Measurements from ENCODE around the gene MSL2. TPM values are rescaled to one million over a fixed set of nuclear protein-coding genes. Genes with fewer than 3 reads are reported as not detected.

Gene MSL2
- polyA plus RNA-seq, 1 of the 3 experiments (the other 2 are of a cell fraction), result 2.4 TPM

DNA sequence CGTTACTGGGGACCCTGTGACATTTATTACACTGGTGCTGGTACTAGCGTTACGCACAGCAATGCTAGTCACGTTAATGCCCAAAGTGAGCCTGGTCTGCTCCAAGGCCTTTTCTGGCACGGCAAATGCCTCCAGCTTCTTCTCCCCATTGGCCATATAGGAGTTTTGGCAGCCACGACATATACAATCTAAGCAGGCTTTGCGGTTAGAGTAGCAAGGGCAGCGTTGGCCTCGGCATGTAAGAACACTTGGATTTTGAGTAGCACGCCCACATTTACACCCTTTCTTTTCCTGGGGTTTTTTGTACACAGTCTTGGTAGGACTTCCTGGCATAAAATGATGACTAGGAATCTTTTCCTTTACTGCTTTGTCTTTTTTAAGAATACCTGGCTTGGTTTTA is 44.9 kb downstream of the MSL2 start (continued):
- no peak for TF ChIP-seq MEF2A (IDR thresholded peaks at IDR 0.05; ENCODE audit: borderline replicate concordance, low read depth)
- no peak for TF ChIP-seq RFX5 (IDR thresholded peaks at IDR 0.05; ENCODE audit: low read length)
- TF ChIP-seq, protein P1, sequence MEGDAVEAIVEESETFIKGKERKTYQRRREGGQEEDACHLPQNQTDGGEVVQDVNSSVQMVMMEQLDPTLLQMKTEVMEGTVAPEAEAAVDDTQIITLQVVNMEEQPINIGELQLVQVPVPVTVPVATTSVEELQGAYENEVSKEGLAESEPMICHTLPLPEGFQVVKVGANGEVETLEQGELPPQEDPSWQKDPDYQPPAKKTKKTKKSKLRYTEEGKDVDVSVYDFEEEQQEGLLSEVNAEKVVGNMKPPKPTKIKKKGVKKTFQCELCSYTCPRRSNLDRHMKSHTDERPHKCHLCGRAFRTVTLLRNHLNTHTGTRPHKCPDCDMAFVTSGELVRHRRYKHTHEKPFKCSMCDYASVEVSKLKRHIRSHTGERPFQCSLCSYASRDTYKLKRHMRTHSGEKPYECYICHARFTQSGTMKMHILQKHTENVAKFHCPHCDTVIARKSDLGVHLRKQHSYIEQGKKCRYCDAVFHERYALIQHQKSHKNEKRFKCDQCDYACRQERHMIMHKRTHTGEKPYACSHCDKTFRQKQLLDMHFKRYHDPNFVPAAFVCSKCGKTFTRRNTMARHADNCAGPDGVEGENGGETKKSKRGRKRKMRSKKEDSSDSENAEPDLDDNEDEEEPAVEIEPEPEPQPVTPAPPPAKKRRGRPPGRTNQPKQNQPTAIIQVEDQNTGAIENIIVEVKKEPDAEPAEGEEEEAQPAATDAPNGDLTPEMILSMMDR (IDR thresholded peaks at IDR 0.05), result no peak
- no peak for TF ChIP-seq GATA2 (CRISPR knock-in tag; IDR thresholded peaks at IDR 0.05)
- no peak for TF ChIP-seq FOSL2 (IDR thresholded peaks at IDR 0.05; ENCODE audit: borderline replicate concordance, low read depth)
- TF ChIP-seq, protein P2, sequence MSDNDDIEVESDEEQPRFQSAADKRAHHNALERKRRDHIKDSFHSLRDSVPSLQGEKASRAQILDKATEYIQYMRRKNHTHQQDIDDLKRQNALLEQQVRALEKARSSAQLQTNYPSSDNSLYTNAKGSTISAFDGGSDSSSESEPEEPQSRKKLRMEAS (IDR thresholded peaks at IDR 0.05; ENCODE audit: low read depth), result no peak

DNA sequence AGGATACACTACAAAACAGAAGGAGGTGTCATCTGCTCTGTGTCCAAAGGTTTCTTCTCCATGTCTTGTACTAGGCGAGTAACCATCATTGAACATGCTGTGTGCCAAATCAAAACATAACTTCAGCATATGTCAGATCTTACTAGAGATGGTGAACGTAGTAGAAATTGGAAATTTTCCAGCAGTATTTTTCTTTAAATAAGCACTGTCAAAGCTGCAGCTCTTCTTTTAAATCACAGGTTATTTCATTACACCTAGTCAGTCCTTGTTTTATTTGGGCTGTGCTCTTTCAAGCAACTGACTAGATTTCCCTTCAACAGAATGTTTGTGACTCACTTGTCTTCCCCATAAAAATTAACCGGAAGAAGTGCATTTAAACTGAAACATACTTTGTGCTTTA is 46.5 kb downstream of the MSL2 start:
- H3K9me2 ChIP-seq, result no peaks in the 10 kb centered on the region
- H3F3A ChIP-seq (replicated peaks; ENCODE audit: insufficient read depth), result peaks cover 7% of the 10 kb centered on the region
- no peaks in the 10 kb centered on the region for H3K27me3 ChIP-seq (ENCODE audit: insufficient read depth)
- peaks cover 98% of the 10 kb centered on the region for H3K79me2 ChIP-seq (ENCODE audit: insufficient read depth)
- no peak overlapping the region for H3K4me2 ChIP-seq
- H3K4me1 ChIP-seq (ENCODE audit: control insufficient read depth in 1 of 2, insufficient read depth in 2 of 2, low read depth in 1 of 2, low read length in 1 of 2), result peaks cover 0 to 21% of the 10 kb centered on the region in 2 experiments; a peak in 3 of 4 replicates
- H3K27ac ChIP-seq (ENCODE audit: low read depth in 2 of 2, low read length in 1 of 2), result peak overlapping the region in 1 of 2 experiments; percentile 42; a peak in 2 of 4 replicates
- no peak overlapping the region for H2AFZ ChIP-seq (ENCODE audit: low read depth)
- H3K4me3 ChIP-seq (ENCODE audit: low read depth in 2 of 2, low read length in 1 of 2), result no peak overlapping the region
- DNase-seq, result no peak
- no peaks in the 10 kb centered on the region for H3K9me3 ChIP-seq
- H3K36me3 ChIP-seq (replicated peaks in 1 of 2; ENCODE audit: control insufficient read depth in 1 of 2, insufficient read depth in 2 of 2, low read length in 1 of 2), result peaks cover 51 to 58% of the 10 kb centered on the region in 2 experiments
- no peak overlapping the region for H3K9ac ChIP-seq
- H4K20me1 ChIP-seq (ENCODE audit: insufficient read depth), result peaks cover 64% of the 10 kb centered on the region
- 46% methylated on average over 3 of the region's 3 CpGs for WGBS (ENCODE audit: low lambda C conversion rate)
- ChIA-PET CTCF (no interaction called here), POLR2A (interaction anchor here (0.8 kb wide), 1 partner anchor 61 kb away, joined by 3 read pairs; no protein-coding TSS in a partner anchor)
- no peak for TF ChIP-seq POLR2AphosphoS5 (IDR thresholded peaks at IDR 0.05; ENCODE audit: low read depth, low read length)
- TF ChIP-seq, protein P3, sequence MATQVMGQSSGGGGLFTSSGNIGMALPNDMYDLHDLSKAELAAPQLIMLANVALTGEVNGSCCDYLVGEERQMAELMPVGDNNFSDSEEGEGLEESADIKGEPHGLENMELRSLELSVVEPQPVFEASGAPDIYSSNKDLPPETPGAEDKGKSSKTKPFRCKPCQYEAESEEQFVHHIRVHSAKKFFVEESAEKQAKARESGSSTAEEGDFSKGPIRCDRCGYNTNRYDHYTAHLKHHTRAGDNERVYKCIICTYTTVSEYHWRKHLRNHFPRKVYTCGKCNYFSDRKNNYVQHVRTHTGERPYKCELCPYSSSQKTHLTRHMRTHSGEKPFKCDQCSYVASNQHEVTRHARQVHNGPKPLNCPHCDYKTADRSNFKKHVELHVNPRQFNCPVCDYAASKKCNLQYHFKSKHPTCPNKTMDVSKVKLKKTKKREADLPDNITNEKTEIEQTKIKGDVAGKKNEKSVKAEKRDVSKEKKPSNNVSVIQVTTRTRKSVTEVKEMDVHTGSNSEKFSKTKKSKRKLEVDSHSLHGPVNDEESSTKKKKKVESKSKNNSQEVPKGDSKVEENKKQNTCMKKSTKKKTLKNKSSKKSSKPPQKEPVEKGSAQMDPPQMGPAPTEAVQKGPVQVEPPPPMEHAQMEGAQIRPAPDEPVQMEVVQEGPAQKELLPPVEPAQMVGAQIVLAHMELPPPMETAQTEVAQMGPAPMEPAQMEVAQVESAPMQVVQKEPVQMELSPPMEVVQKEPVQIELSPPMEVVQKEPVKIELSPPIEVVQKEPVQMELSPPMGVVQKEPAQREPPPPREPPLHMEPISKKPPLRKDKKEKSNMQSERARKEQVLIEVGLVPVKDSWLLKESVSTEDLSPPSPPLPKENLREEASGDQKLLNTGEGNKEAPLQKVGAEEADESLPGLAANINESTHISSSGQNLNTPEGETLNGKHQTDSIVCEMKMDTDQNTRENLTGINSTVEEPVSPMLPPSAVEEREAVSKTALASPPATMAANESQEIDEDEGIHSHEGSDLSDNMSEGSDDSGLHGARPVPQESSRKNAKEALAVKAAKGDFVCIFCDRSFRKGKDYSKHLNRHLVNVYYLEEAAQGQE (IDR thresholded peaks at IDR 0.05; ENCODE audit: low read depth, low read length), result no peak
- TF ChIP-seq, protein P4, sequence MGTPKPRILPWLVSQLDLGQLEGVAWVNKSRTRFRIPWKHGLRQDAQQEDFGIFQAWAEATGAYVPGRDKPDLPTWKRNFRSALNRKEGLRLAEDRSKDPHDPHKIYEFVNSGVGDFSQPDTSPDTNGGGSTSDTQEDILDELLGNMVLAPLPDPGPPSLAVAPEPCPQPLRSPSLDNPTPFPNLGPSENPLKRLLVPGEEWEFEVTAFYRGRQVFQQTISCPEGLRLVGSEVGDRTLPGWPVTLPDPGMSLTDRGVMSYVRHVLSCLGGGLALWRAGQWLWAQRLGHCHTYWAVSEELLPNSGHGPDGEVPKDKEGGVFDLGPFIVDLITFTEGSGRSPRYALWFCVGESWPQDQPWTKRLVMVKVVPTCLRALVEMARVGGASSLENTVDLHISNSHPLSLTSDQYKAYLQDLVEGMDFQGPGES (IDR thresholded peaks at IDR 0.05; ENCODE audit: low read depth, low read length), result no peak
- no peak for TF ChIP-seq CHD2 (IDR thresholded peaks at IDR 0.05; ENCODE audit: low read length, partially characterized antibody)
- no peak for TF ChIP-seq NFIC (IDR thresholded peaks at IDR 0.05; ENCODE audit: borderline replicate concordance)
- TF ChIP-seq, protein P5, sequence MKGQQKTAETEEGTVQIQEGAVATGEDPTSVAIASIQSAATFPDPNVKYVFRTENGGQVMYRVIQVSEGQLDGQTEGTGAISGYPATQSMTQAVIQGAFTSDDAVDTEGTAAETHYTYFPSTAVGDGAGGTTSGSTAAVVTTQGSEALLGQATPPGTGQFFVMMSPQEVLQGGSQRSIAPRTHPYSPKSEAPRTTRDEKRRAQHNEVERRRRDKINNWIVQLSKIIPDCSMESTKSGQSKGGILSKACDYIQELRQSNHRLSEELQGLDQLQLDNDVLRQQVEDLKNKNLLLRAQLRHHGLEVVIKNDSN (IDR thresholded peaks at IDR 0.05; ENCODE audit: borderline replicate concordance, low read depth), result no peak
